ENCODE measurements around the gene COX19.

Gene COX19

GRCh38 chr7:956031-956430, 19.3 kb downstream of the COX19 start:
- no peak overlapping the region for H3K9ac ChIP-seq (ENCODE audit: low read length)
- H3K36me3 ChIP-seq (ENCODE audit: control insufficient read depth, insufficient read depth, low read length): no peaks in the 10 kb centered on the region
- no peak overlapping the region for H3K27ac ChIP-seq (ENCODE audit: low read depth, low read length)
- peaks cover 33% of the 10 kb centered on the region for H3K27me3 ChIP-seq (ENCODE audit: control insufficient read depth, insufficient read depth, low read length)
- no peaks in the 10 kb centered on the region for H3K9me3 ChIP-seq (ENCODE audit: control insufficient read depth, insufficient read depth, low read depth, low read length)
- H3K4me1 ChIP-seq (ENCODE audit: control insufficient read depth, insufficient read depth, low read length): peaks cover 5% of the 10 kb centered on the region; the same call in 1 of the 2 replicates
- H3K4me3 ChIP-seq (ENCODE audit: low read depth, low read length): no peak overlapping the region

- no peaks in the 10 kb centered on the region for H3K36me3 ChIP-seq (ENCODE audit: control insufficient read depth, insufficient read depth, low read length)
- H3K9ac ChIP-seq (ENCODE audit: low read length): no peak within 1 kb of the TSS
- peaks cover 5% of the 10 kb centered on the region; the same call in 1 of the 2 replicates for H3K4me1 ChIP-seq (ENCODE audit: control insufficient read depth, insufficient read depth, low read length)
- H3K4me3 ChIP-seq (ENCODE audit: low read depth, low read length): peak within 1 kb of the TSS; percentile 67
- H3K9me3 ChIP-seq (ENCODE audit: control insufficient read depth, insufficient read depth, low read depth, low read length): no peaks in the 10 kb centered on the region
- no peak within 1 kb of the TSS for H3K27ac ChIP-seq (ENCODE audit: low read depth, low read length)
- H3K27me3 ChIP-seq (ENCODE audit: control insufficient read depth, insufficient read depth, low read length): peaks cover 33% of the 10 kb centered on the region
These were observed 20.8 kb downstream of the COX19 start, which contains the start of gene ADAP1 for GRCh38 chr7:954330-955238. TSS of gene ADAP1 (minus strand) at chr7:954680. CDS start at chr7:954477, 203 bp downstream.

DNA sequence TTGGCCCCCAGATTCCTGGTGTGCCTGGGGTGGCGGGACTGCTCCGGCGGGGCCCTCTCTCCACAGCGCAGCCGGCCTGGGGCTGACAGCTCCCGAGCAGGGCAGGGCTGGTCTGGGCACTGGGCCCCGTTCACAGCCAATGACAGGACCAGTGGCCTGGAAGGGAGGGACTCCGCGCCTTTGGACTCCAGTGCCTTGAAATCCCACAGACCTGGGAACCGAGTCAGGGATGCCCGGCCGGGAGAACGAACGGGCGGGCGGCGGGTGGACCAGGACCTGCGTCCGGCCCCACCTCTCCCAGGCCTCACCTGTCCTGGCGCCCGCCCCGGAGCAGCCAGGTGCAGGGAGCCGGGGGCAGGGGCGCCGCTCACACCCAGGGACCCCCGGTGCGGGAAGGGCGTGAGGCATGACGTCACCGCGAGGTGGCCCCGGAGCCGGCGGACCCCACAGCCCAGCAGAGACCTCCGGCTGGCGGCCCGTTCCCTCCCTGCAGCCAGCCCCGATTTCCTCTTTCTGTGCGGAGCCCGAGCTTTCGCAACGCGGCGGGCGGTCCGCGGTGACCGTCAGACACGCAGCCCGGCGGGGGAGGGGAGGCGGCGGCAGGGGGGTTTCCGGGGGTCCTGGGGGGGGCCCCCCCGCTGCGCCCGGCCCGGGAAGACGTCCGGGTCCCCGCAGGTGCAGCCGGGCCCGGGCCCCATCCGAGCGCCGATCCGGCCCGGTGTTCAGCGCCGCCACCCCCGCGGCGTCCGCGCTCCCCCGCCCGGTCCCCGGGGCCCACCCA, 21.6 kb downstream of the COX19 start:
- Histone ChIP-seq H3K4me1 (ENCODE audit: control insufficient read depth, insufficient read depth, low read length) (peaks cover 7% of the 10 kb centered on the region), H3K27ac (ENCODE audit: low read depth, low read length) (no peak overlapping the region), H3K4me3 (ENCODE audit: low read depth, low read length) (peak overlapping the region; percentile 67), H3K9ac (ENCODE audit: low read length) (no peak overlapping the region), H3K36me3 (ENCODE audit: control insufficient read depth, insufficient read depth, low read length) (no peaks in the 10 kb centered on the region), H3K27me3 (ENCODE audit: control insufficient read depth, insufficient read depth, low read length) (peaks cover 33% of the 10 kb centered on the region), H3K9me3 (ENCODE audit: control insufficient read depth, insufficient read depth, low read depth, low read length) (no peaks in the 10 kb centered on the region)

DNA sequence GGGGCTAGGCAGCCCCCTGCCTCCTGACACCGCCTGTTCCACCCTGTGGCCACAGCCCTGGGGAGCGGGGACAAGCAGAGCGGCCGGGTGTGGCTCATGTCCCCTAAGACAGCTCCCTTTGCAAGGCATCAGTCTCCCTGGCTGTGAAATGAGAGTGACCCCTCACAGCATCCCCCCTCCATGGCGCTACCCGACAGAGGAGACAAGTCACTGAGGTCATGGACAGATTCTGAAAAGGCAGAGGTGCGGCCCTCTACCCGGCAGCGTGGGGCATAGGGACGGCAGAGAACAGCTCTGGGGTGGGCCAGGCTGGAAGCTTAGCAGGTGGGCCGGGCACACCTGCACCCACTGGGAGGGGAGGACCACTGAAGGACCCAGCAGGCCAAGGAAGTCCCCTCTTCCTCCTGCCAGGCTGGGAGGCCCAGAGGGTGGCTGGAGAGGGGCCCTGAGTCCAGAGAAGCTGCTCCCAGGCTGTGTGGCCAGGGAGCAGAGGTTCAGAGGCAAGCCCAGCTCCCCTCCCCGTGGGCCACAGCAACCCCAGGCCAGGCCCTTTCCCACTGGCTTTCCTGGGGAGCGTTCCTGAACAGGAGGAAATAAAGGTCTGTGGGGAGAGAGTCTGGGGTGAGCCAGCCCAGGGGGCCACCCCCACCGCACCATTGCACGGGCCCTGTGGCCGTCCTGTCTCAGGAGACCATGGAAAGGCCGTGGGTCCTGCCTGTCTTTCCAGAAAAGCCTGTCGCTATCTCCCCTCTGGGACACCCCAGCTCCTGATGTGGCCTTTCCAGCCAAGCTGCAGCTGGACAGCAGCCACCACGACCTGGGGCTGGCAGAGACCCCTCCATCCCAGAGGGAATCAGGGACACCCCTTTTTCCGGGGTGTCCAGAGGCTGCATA, 22.6 kb downstream of the COX19 start:
- no peaks in the 10 kb centered on the region for H3K36me3 ChIP-seq (ENCODE audit: control insufficient read depth, insufficient read depth, low read length)
- H3K9ac ChIP-seq (ENCODE audit: low read length): no peak overlapping the region
- peaks cover 7% of the 10 kb centered on the region for H3K4me1 ChIP-seq (ENCODE audit: control insufficient read depth, insufficient read depth, low read length)
- H3K9me3 ChIP-seq (ENCODE audit: control insufficient read depth, insufficient read depth, low read depth, low read length): no peaks in the 10 kb centered on the region
- no peak overlapping the region for H3K27ac ChIP-seq (ENCODE audit: low read depth, low read length)
- peaks cover 33% of the 10 kb centered on the region for H3K27me3 ChIP-seq (ENCODE audit: control insufficient read depth, insufficient read depth, low read length)
- H3K4me3 ChIP-seq (ENCODE audit: low read depth, low read length): peak overlapping the region; percentile 67; the same call in 1 of the 2 replicates

DNA sequence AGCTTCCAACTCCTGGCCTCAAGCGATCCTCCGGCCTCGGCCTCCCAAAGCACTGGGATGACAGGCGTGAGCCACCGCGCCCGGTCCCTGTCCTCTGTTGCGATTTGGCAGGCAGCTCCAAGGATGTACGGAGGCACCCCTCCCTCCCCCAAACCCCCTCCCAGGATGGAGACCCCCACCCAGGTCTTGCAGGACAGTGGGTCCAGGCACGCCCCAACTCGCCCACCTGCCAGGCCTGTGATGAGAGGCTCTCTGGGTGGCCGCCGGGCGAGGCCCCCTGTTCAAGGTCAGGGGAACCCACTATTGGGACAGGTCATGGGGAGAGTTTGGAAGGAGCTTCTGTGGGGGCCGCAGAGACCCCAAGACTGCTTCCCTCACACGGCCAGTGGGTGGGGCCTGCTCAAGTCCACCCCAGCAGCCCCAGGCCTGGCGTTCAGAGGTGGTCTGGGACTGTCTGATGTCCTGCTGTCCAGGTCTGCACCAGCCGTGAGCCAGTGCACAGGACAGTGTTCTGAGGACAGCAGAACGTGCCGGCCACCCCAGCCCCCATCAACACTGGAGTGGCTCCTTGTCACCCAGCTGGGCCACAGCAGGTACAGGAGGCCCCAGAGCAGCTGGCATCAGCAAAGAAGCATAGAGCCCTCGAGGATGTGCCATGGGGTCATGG, 23.3 kb downstream of the COX19 start:
- H3K9me3 ChIP-seq (ENCODE audit: control insufficient read depth, insufficient read depth, low read depth, low read length): no peaks in the 10 kb centered on the region
- H3K9ac ChIP-seq (ENCODE audit: low read length): no peak overlapping the region
- H3K36me3 ChIP-seq (ENCODE audit: control insufficient read depth, insufficient read depth, low read length): no peaks in the 10 kb centered on the region
- H3K27ac ChIP-seq (ENCODE audit: low read depth, low read length): no peak overlapping the region
- H3K4me3 ChIP-seq (ENCODE audit: low read depth, low read length): no peak overlapping the region
- peaks cover 33% of the 10 kb centered on the region for H3K27me3 ChIP-seq (ENCODE audit: control insufficient read depth, insufficient read depth, low read length)
- peaks cover 7% of the 10 kb centered on the region; the same call in 1 of the 2 replicates for H3K4me1 ChIP-seq (ENCODE audit: control insufficient read depth, insufficient read depth, low read length)

- peaks cover 22% of the 10 kb centered on the region for H3K4me1 ChIP-seq (ENCODE audit: control insufficient read depth, insufficient read depth, low read length)
- H3K9ac ChIP-seq (ENCODE audit: low read length): no peak overlapping the region
- H3K36me3 ChIP-seq (ENCODE audit: control insufficient read depth, insufficient read depth, low read length): no peaks in the 10 kb centered on the region
- no peaks in the 10 kb centered on the region for H3K9me3 ChIP-seq (ENCODE audit: control insufficient read depth, insufficient read depth, low read depth, low read length)
- peaks cover 19% of the 10 kb centered on the region for H3K27me3 ChIP-seq (ENCODE audit: control insufficient read depth, insufficient read depth, low read length)
- no peak overlapping the region for H3K27ac ChIP-seq (ENCODE audit: low read depth, low read length)
- H3K4me3 ChIP-seq (ENCODE audit: low read depth, low read length): no peak overlapping the region
These were observed 26.1 kb downstream of the COX19 start for GRCh38 chr7:949021-949934.

- Histone ChIP-seq H3K27me3 (ENCODE audit: control insufficient read depth, insufficient read depth, low read length) (peaks cover 10% of the 10 kb centered on the region), H3K4me1 (ENCODE audit: control insufficient read depth, insufficient read depth, low read length) (peaks cover 22% of the 10 kb centered on the region), H3K9ac (ENCODE audit: low read length) (no peak overlapping the region), H3K4me3 (ENCODE audit: low read depth, low read length) (no peak overlapping the region), H3K9me3 (ENCODE audit: control insufficient read depth, insufficient read depth, low read depth, low read length) (no peaks in the 10 kb centered on the region), H3K36me3 (ENCODE audit: control insufficient read depth, insufficient read depth, low read length) (no peaks in the 10 kb centered on the region), H3K27ac (ENCODE audit: low read depth, low read length) (no peak overlapping the region)
These were observed 27.7 kb downstream of the COX19 start for GRCh38 chr7:947391-948210.

GRCh38 chr7:946256-946996, 28.9 kb downstream of the COX19 start:
- Histone ChIP-seq H3K9ac (ENCODE audit: low read length) (no peak overlapping the region), H3K4me1 (ENCODE audit: control insufficient read depth, insufficient read depth, low read length) (peaks cover 22% of the 10 kb centered on the region), H3K27me3 (ENCODE audit: control insufficient read depth, insufficient read depth, low read length) (peaks cover 13% of the 10 kb centered on the region; the same call in 1 of the 2 replicates), H3K27ac (ENCODE audit: low read depth, low read length) (peak overlapping the region; percentile 51), H3K9me3 (ENCODE audit: control insufficient read depth, insufficient read depth, low read depth, low read length) (no peaks in the 10 kb centered on the region), H3K36me3 (ENCODE audit: control insufficient read depth, insufficient read depth, low read length) (no peaks in the 10 kb centered on the region), H3K4me3 (ENCODE audit: low read depth, low read length) (no peak overlapping the region)

Data from HUES6 (cell line).